Activated CD4-positive, CD25-positive, alpha-beta regulatory T cell treated with anti-CD3 and anti-CD28 coated beads, Interleukin-2, amount 50 U/mL, for 72 hours (primary cell): ENCODE data around the gene MAN1C1.

Experiments
- DNase-seq: peaks from one replicate; pipeline ENCODE4 v3.0.0; 2021

The MAN1C1 gene

GRCh38 chr1:25826571-25826970 lies 210.0 kb downstream of the MAN1C1 start:
- no peak for DNase-seq

GRCh38 chr1:25828491-25828890 lies 211.9 kb downstream of the MAN1C1 start:
- no peak for DNase-seq

- DNase-seq, result no peak
These were observed 212.5 kb downstream of the MAN1C1 start for GRCh38 chr1:25829046-25829445.

GRCh38 chr1:25831569-25832196 lies 215.1 kb downstream of the MAN1C1 start:
- no peak for DNase-seq

GRCh38 chr1:25832336-25833037 lies 215.9 kb downstream of the MAN1C1 start:
- DNase-seq, result no peak

GRCh38 chr1:25833158-25833557 lies 216.6 kb downstream of the MAN1C1 start:
- DNase-seq, result no peak
